GM10847 (cell line): ENCODE data around the gene KIAA1671.

Experiments used
- POLR2A ChIP-seq: IDR thresholded peaks from 2 replicates; pipeline ENCODE4 v1.6.1; 2011; ENCODE audit not compliant: insufficient read length; ENCODE audit errors: extremely low read depth

Gene KIAA1671

GRCh38 chr22:25030636-25031035 is 78.1 kb downstream of the KIAA1671 start:
- TF ChIP-seq POLR2A = no peak

GRCh38 chr22:25032066-25032465 is 79.5 kb downstream of the KIAA1671 start:
- TF ChIP-seq POLR2A = no peak

GRCh38 chr22:25035715-25036114 is 83.2 kb downstream of the KIAA1671 start:
- no peak for TF ChIP-seq POLR2A

- no peak for TF ChIP-seq POLR2A
These were observed 85.7 kb downstream of the KIAA1671 start for GRCh38 chr22:25038239-25038638.

GRCh38 chr22:25038771-25039170 is 86.3 kb downstream of the KIAA1671 start:
- no peak for TF ChIP-seq POLR2A

- no peak for TF ChIP-seq POLR2A
These were observed 86.7 kb downstream of the KIAA1671 start for GRCh38 chr22:25039255-25039654.

GRCh38 chr22:25039754-25040153 is 87.2 kb downstream of the KIAA1671 start:
- no peak for TF ChIP-seq POLR2A

- no peak for TF ChIP-seq POLR2A
These were observed 92.6 kb downstream of the KIAA1671 start for GRCh38 chr22:25045159-25045558.

GRCh38 chr22:25048071-25048470 is 95.6 kb downstream of the KIAA1671 start:
- no peak for TF ChIP-seq POLR2A

- TF ChIP-seq POLR2A = no peak
These were observed 96.4 kb downstream of the KIAA1671 start for GRCh38 chr22:25048659-25049647.

- no peak for TF ChIP-seq POLR2A
These were observed 97.3 kb downstream of the KIAA1671 start for GRCh38 chr22:25049770-25050169.

GRCh38 chr22:25050566-25050965 is 98.0 kb downstream of the KIAA1671 start:
- no peak for TF ChIP-seq POLR2A

GRCh38 chr22:25051073-25051472 is 98.6 kb downstream of the KIAA1671 start:
- no peak for TF ChIP-seq POLR2A

GRCh38 chr22:25051983-25052710 is 99.6 kb downstream of the KIAA1671 start:
- TF ChIP-seq POLR2A = no peak

- no peak for TF ChIP-seq POLR2A
These were observed 100.8 kb downstream of the KIAA1671 start for GRCh38 chr22:25053153-25053805.
